ENCODE data around the gene MYOG.

- no peak for TF ChIP-seq CTCF (IDR thresholded peaks at IDR 0.05; ENCODE audit: low read length)
- TF ChIP-seq EZH2 (IDR thresholded peaks at IDR 0.05; ENCODE audit: borderline replicate concordance, low read length), result no peak
Observed at GRCh38 chr1:203055161-203055799, 30.5 kb downstream of the MYOG start.
